ENCODE data around the gene AKR1C2.
"Not testable (repeated sequence)": the region's sequence is repeated elsewhere in the genome, so short reads cannot be mapped to it uniquely, and the experiment has no call there.

AKR1C2 gene

GRCh38 chr10:4962308-4962707, 41.3 kb downstream of the AKR1C2 start:
- not testable (repeated sequence) for H3K9me2 ChIP-seq (replicated peaks; ENCODE audit: low read depth, low read length); H3K4me1 ChIP-seq (ENCODE audit: insufficient read depth, low read length, poor library complexity, severe bottlenecking); H4K20me1 ChIP-seq (ENCODE audit: insufficient read depth, low read length, poor library complexity, severe bottlenecking); H3K27me3 ChIP-seq (ENCODE audit: insufficient read depth, low read length, poor library complexity, severe bottlenecking); H2AFZ ChIP-seq (ENCODE audit: low read length); H3K36me3 ChIP-seq (ENCODE audit: insufficient read depth, low read length); H3K4me2 ChIP-seq (ENCODE audit: low read depth, low read length, poor library complexity, severe bottlenecking); H3K4me3 ChIP-seq (ENCODE audit: low read length, poor library complexity, severe bottlenecking); H3F3A ChIP-seq (ENCODE audit: low read depth); H3K9me3 ChIP-seq (ENCODE audit: insufficient read depth, low read depth, low read length); H3K79me2 ChIP-seq (ENCODE audit: insufficient read depth, low read length); H3K9ac ChIP-seq (ENCODE audit: low read depth, low read length, poor library complexity, severe bottlenecking)

- not testable (repeated sequence) for H3F3A ChIP-seq (ENCODE audit: low read depth); H3K79me2 ChIP-seq (ENCODE audit: insufficient read depth, low read length); H3K9me3 ChIP-seq (ENCODE audit: insufficient read depth, low read depth, low read length); H3K27me3 ChIP-seq (ENCODE audit: insufficient read depth, low read length, poor library complexity, severe bottlenecking); H3K9me2 ChIP-seq (replicated peaks; ENCODE audit: low read depth, low read length); H3K4me2 ChIP-seq (ENCODE audit: low read depth, low read length, poor library complexity, severe bottlenecking); H3K36me3 ChIP-seq (ENCODE audit: insufficient read depth, low read length); H2AFZ ChIP-seq (ENCODE audit: low read length); H3K4me3 ChIP-seq (ENCODE audit: low read length, poor library complexity, severe bottlenecking); H3K9ac ChIP-seq (ENCODE audit: low read depth, low read length, poor library complexity, severe bottlenecking); H3K4me1 ChIP-seq (ENCODE audit: insufficient read depth, low read length, poor library complexity, severe bottlenecking); H4K20me1 ChIP-seq (ENCODE audit: insufficient read depth, low read length, poor library complexity, severe bottlenecking)
Measured at GRCh38 chr10:4961558-4961957, 42.1 kb downstream of the AKR1C2 start.

- H4K20me1 ChIP-seq (ENCODE audit: insufficient read depth, low read length, poor library complexity, severe bottlenecking); H3K9me2 ChIP-seq (replicated peaks; ENCODE audit: low read depth, low read length); H3K9ac ChIP-seq (ENCODE audit: low read depth, low read length, poor library complexity, severe bottlenecking); H3K4me1 ChIP-seq (ENCODE audit: insufficient read depth, low read length, poor library complexity, severe bottlenecking); H3F3A ChIP-seq (ENCODE audit: low read depth); H3K27me3 ChIP-seq (ENCODE audit: insufficient read depth, low read length, poor library complexity, severe bottlenecking); H2AFZ ChIP-seq (ENCODE audit: low read length); H3K4me2 ChIP-seq (ENCODE audit: low read depth, low read length, poor library complexity, severe bottlenecking); H3K36me3 ChIP-seq (ENCODE audit: insufficient read depth, low read length); H3K4me3 ChIP-seq (ENCODE audit: low read length, poor library complexity, severe bottlenecking); H3K9me3 ChIP-seq (ENCODE audit: insufficient read depth, low read depth, low read length); H3K79me2 ChIP-seq (ENCODE audit: insufficient read depth, low read length): not testable (repeated sequence)
Measured at GRCh38 chr10:4956955-4957645, 46.6 kb downstream of the AKR1C2 start.

GRCh38 chr10:4956088-4956487, 47.6 kb downstream of the AKR1C2 start:
- not testable (repeated sequence) for H3F3A ChIP-seq (ENCODE audit: low read depth); H3K79me2 ChIP-seq (ENCODE audit: insufficient read depth, low read length); H3K27me3 ChIP-seq (ENCODE audit: insufficient read depth, low read length, poor library complexity, severe bottlenecking); H3K9me2 ChIP-seq (replicated peaks; ENCODE audit: low read depth, low read length); H4K20me1 ChIP-seq (ENCODE audit: insufficient read depth, low read length, poor library complexity, severe bottlenecking); H2AFZ ChIP-seq (ENCODE audit: low read length); H3K9ac ChIP-seq (ENCODE audit: low read depth, low read length, poor library complexity, severe bottlenecking); H3K4me3 ChIP-seq (ENCODE audit: low read length, poor library complexity, severe bottlenecking); H3K9me3 ChIP-seq (ENCODE audit: insufficient read depth, low read depth, low read length); H3K36me3 ChIP-seq (ENCODE audit: insufficient read depth, low read length); H3K4me1 ChIP-seq (ENCODE audit: insufficient read depth, low read length, poor library complexity, severe bottlenecking); H3K4me2 ChIP-seq (ENCODE audit: low read depth, low read length, poor library complexity, severe bottlenecking)

GRCh38 chr10:4953405-4953804, 50.3 kb downstream of the AKR1C2 start:
- Histone ChIP-seq H3K79me2 (ENCODE audit: insufficient read depth, low read length) (no peaks in the 10 kb centered on the region), H2AFZ (ENCODE audit: low read length) (no peak overlapping the region), H3K9me3 (ENCODE audit: insufficient read depth, low read depth, low read length) (no peaks in the 10 kb centered on the region), H3K27me3 (ENCODE audit: insufficient read depth, low read length, poor library complexity, severe bottlenecking) (no peaks in the 10 kb centered on the region), H3F3A (ENCODE audit: low read depth) (no peaks in the 10 kb centered on the region), H3K4me1 (ENCODE audit: insufficient read depth, low read length, poor library complexity, severe bottlenecking) (no peaks in the 10 kb centered on the region), H3K36me3 (ENCODE audit: insufficient read depth, low read length) (no peaks in the 10 kb centered on the region), H3K9me2 (replicated peaks; ENCODE audit: low read depth, low read length) (no peaks in the 10 kb centered on the region), H3K9ac (ENCODE audit: low read depth, low read length, poor library complexity, severe bottlenecking) (no peak overlapping the region), H3K4me2 (ENCODE audit: low read depth, low read length, poor library complexity, severe bottlenecking) (no peak overlapping the region), H4K20me1 (ENCODE audit: insufficient read depth, low read length, poor library complexity, severe bottlenecking) (no peaks in the 10 kb centered on the region), H3K4me3 (ENCODE audit: low read length, poor library complexity, severe bottlenecking) (no peak overlapping the region)
- TF ChIP-seq CTCF (conservative IDR thresholded peaks at IDR 0.05; ENCODE audit: low read length): no peak
- TF ChIP-seq EZH2phosphoT487 (IDR thresholded peaks at IDR 0.05; ENCODE audit: borderline replicate concordance): no peak

- H3K9ac ChIP-seq (ENCODE audit: low read depth, low read length, poor library complexity, severe bottlenecking); H3K9me2 ChIP-seq (replicated peaks; ENCODE audit: low read depth, low read length); H3K79me2 ChIP-seq (ENCODE audit: insufficient read depth, low read length); H3K27me3 ChIP-seq (ENCODE audit: insufficient read depth, low read length, poor library complexity, severe bottlenecking); H3F3A ChIP-seq (ENCODE audit: low read depth); H2AFZ ChIP-seq (ENCODE audit: low read length); H4K20me1 ChIP-seq (ENCODE audit: insufficient read depth, low read length, poor library complexity, severe bottlenecking); H3K36me3 ChIP-seq (ENCODE audit: insufficient read depth, low read length); H3K4me1 ChIP-seq (ENCODE audit: insufficient read depth, low read length, poor library complexity, severe bottlenecking); H3K4me3 ChIP-seq (ENCODE audit: low read length, poor library complexity, severe bottlenecking); H3K9me3 ChIP-seq (ENCODE audit: insufficient read depth, low read depth, low read length); H3K4me2 ChIP-seq (ENCODE audit: low read depth, low read length, poor library complexity, severe bottlenecking): not testable (repeated sequence)
Measured at GRCh38 chr10:4951512-4952162, 52.0 kb downstream of the AKR1C2 start.
